Endothelial cell of umbilical vein (primary cell): ENCODE measurements around the gene HOXC13. TPM values are rescaled to one million over a fixed set of nuclear protein-coding genes. Genes with fewer than 3 reads are reported as not detected.

Source experiments
- BruUV-seq: library from RNA; stranded (reverse); fragments of 400-500 nt; replicated peaks from 2 replicates; lab custom pipeline; 2021; lab: Mats Ljungman, UMichigan
- CTCF ChIA-PET: fragments of 300-600, 350-600 bp; sonication (Branson Sonifier 250); formaldehyde crosslinking; loops from one replicate; lab custom pipeline; 2021; ENCODE audit warnings: antibody characterized with exemption, inconsistent platforms; lab: Charles Lee
- POLR2A ChIA-PET: fragments of 300-600, 350-600 bp; sonication (Branson Sonifier 250); formaldehyde crosslinking; loops from one replicate; lab custom pipeline; 2021; ENCODE audit warnings: antibody characterized with exemption, inconsistent platforms; lab: Charles Lee
- DNase-seq: peaks from one replicate; pipeline ENCODE4 v3.0.0-alpha.2; 2011; ENCODE audit warnings: low read depth, low spot score
- FAIRE-seq: peaks from 2 replicates; lab custom pipeline; 2011; peaks lifted over from hg19 to GRCh38; lab: Jason Lieb, UNC
- H2AFZ ChIP-seq: 2 replicates; pipeline ENCODE4 v1.6.0; 2012; ENCODE audit warnings: low read depth, low read length, control low read depth, inconsistent platforms
- H3K27ac ChIP-seq: 2 replicates; pipeline ENCODE4 v1.5.1; 2011; ENCODE audit warnings: low read depth, mild to moderate bottlenecking, control low read depth, low read length, moderate library complexity; ENCODE audit not compliant: insufficient read depth
- H3K27me3 ChIP-seq, 2 experiments: 2 replicates each; pipeline versions ENCODE4 v1.6.0 to v1.6.1; 2011; ENCODE audit warnings: low read length in 2 of 2, mixed read lengths in 1 of 2; ENCODE audit not compliant: control insufficient read depth in 2 of 2, insufficient read depth in 2 of 2
- H3K36me3 ChIP-seq, 2 experiments: 2 replicates in 1 of 2; 3 replicates in 1 of 2; pipeline ENCODE4 v1.5.1; 2011; ENCODE audit warnings: low read length in 2 of 2, mild to moderate bottlenecking in 1 of 2, moderate library complexity in 1 of 2; ENCODE audit not compliant: control insufficient read depth in 2 of 2, insufficient read depth in 2 of 2; ENCODE audit errors: extremely low read depth in 1 of 2
- H3K4me1 ChIP-seq: 3 replicates; pipeline ENCODE4 v1.5.1; 2011; ENCODE audit warnings: mild to moderate bottlenecking, low read length; ENCODE audit not compliant: control insufficient read depth, insufficient read depth; ENCODE audit errors: extremely low read depth
- H3K4me2 ChIP-seq: 2 replicates; pipeline ENCODE4 v1.6.1; 2011; ENCODE audit warnings: low read length, control low read depth, mixed read lengths; ENCODE audit not compliant: insufficient read depth
- H3K4me3 ChIP-seq, 3 experiments: fragments of 200-600 bp in 1 of 3; sonication (generic), shearing (Covaris generic) in 1 of 3; replicated peaks in 1 of 3; 2 replicates each; pipeline ENCODE4 v1.5.1; 2011 to 2016; ENCODE audit warnings: control low read depth in 3 of 3, low read length in 3 of 3, mild to moderate bottlenecking in 2 of 3, inconsistent platforms in 1 of 3, low read depth in 1 of 3, moderate library complexity in 1 of 3; ENCODE audit not compliant: insufficient read depth in 1 of 3
- H3K79me2 ChIP-seq: 2 replicates; pipeline ENCODE4 v1.6.0; 2012; ENCODE audit warnings: low read length, inconsistent platforms; ENCODE audit not compliant: control insufficient read depth, insufficient read depth
- H3K9ac ChIP-seq: replicated peaks from 2 replicates; pipeline ENCODE3; 2011; ENCODE audit warnings: low read length, control low read depth; ENCODE audit not compliant: insufficient read depth; ENCODE audit errors: extremely low read depth
- H3K9me1 ChIP-seq: replicated peaks from 3 replicates; pipeline ENCODE4 v1.6.0; 2011; ENCODE audit warnings: mild to moderate bottlenecking, low read length; ENCODE audit not compliant: control insufficient read depth, insufficient read depth; ENCODE audit errors: extremely low read depth
- H3K9me3 ChIP-seq: replicated peaks from 2 replicates; pipeline ENCODE4 v1.5.1; 2012; ENCODE audit warnings: low read length, inconsistent platforms; ENCODE audit not compliant: control insufficient read depth, insufficient read depth
- H4K20me1 ChIP-seq: replicated peaks from 2 replicates; pipeline ENCODE3; 2011; ENCODE audit warnings: mild to moderate bottlenecking, low read length; ENCODE audit not compliant: control insufficient read depth, insufficient read depth; ENCODE audit errors: extremely low read depth
- CTCF ChIP-seq, 2 donors: IDR thresholded peaks; 1 replicate in 1 of 2; 2 replicates in 1 of 2; pipeline ENCODE4 v1.5.1; 2011; ENCODE audit warnings: low read length in 2 of 2, mild to moderate bottlenecking in 2 of 2, moderate library complexity in 2 of 2, control low read depth in 1 of 2, inconsistent platforms in 1 of 2, low read depth in 1 of 2; ENCODE audit not compliant: insufficient read depth in 1 of 2; ENCODE audit errors: extremely low read depth in 1 of 2
- EZH2 ChIP-seq: IDR thresholded peaks from 2 replicates; pipeline ENCODE4 v1.6.1; 2012; ENCODE audit warnings: borderline replicate concordance, low read depth, mild to moderate bottlenecking, moderate library complexity, low read length, inconsistent platforms; ENCODE audit not compliant: severe bottlenecking
- FOS ChIP-seq: IDR thresholded peaks from 2 replicates; pipeline ENCODE4 v1.6.1; 2011; ENCODE audit warnings: mild to moderate bottlenecking, low read length, moderate library complexity, borderline replicate concordance; ENCODE audit not compliant: insufficient read depth
- GATA2 ChIP-seq: IDR thresholded peaks from 2 replicates; pipeline ENCODE4 v1.7.0; 2011; ENCODE audit warnings: low read depth, mild to moderate bottlenecking, moderate library complexity, mixed read lengths, low read length; ENCODE audit not compliant: insufficient read length, insufficient read depth
- MAX ChIP-seq: IDR thresholded peaks from 2 replicates; pipeline ENCODE4 v1.6.1; 2011; ENCODE audit not compliant: insufficient read depth, insufficient read length
- MYC ChIP-seq: IDR thresholded peaks from one replicate; pipeline ENCODE4 v1.6.1; 2011; ENCODE audit warnings: mild to moderate bottlenecking, low read depth, low read length
- dilution Hi-C: fragments of 300-500 bp; cut with MboI; formaldehyde crosslinking; loops from one replicate; pipeline ENCODE4 v1.15.0; 2019; ENCODE audit warnings: low sequenced_read_pairs; ENCODE audit not compliant: extremely low pct_ligation_motif_present
- intact Hi-C: fragments of 100-400 bp; cut with micrococcal nuclease; formaldehyde crosslinking; loops from one replicate; pipeline ENCODE4 v1.10.0; 2022
- polyA plus RNA-seq, 4 experiments: library from polyadenylated mRNA; depleted of rRNA in 3 of 4; stranded (reverse) in 3 of 4; unstranded in 1 of 4; fragments of >200 nt; gene quantifications; 2 replicates each; pipeline versions ENCODE4 v1.2.1 to v1.2.3, GENCODE V29; 2011 to 2012; ENCODE audit warnings: missing spikeins in 1 of 4
- total RNA-seq: library from RNA; stranded (reverse); gene quantifications from 2 replicates; pipeline ENCODE4 v1.2.3, GENCODE V29; 2021

Gene HOXC13
- total and polyA plus RNA-seq, 2 donors (not counting 3 experiments of a cell fraction or from before 2014, with no cell fraction given), result not detected

DNA sequence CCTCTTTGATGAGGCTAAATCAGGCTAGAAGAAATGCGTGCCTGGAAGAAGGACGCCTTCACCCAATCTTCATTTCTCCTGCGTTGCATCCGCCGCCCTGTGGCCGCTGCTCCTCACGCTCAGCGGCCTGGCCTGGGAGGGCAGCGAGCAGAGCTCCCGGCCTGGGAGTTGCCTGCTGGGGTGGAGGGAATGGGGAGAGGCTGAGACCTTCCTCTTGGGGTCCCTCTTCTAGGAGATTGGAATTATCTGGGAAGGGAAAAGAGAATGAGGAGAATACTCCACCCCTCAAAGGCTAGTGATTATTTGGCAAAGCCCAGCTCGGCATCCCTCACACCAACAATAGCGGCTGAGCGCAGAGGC is 13.7 kb downstream of the HOXC13 start:
- Histone ChIP-seq H3K4me3 (no peak overlapping the region), H3K9me3 (no peaks in the 10 kb centered on the region), H3K79me2 (no peaks in the 10 kb centered on the region), H3K4me1 (no peaks in the 10 kb centered on the region), H3K9ac (no peak overlapping the region), H3K4me2 (no peak overlapping the region), H2AFZ (no peak overlapping the region), H3K9me1 (no peaks in the 10 kb centered on the region), H4K20me1 (no peaks in the 10 kb centered on the region), H3K27ac (no peak overlapping the region), H3K27me3 (peaks cover 93 to 99% of the 10 kb centered on the region in 2 experiments), H3K36me3 (no peaks in the 10 kb centered on the region)
- no peak for DNase-seq
- TF ChIP-seq EZH2, result peak; percentile 66
- TF ChIP-seq FOS, result no peak
- FAIRE-seq, result no peak
- dilution Hi-C loops, result no loop called here
- no TSS peak for BruUV-seq
- intact Hi-C loops, result no loop called here
- CTCF ChIA-PET, result interaction anchor here (1.1 to 2.7 kb wide), 3 partner anchors 12 to 256 kb away, joined by 3 to 9 read pairs (median 4); no protein-coding TSS in a partner anchor
- POLR2A ChIA-PET, result no interaction called here

- Histone ChIP-seq H3K79me2 (no peaks in the 10 kb centered on the region), H3K36me3 (no peaks in the 10 kb centered on the region), H3K27ac (no peak overlapping the region), H2AFZ (no peak overlapping the region), H3K4me2 (no peak overlapping the region), H3K9me3 (no peaks in the 10 kb centered on the region), H3K27me3 (peaks cover 92 to 98% of the 10 kb centered on the region in 2 experiments), H3K4me1 (no peaks in the 10 kb centered on the region), H3K9me1 (no peaks in the 10 kb centered on the region), H3K4me3 (no peak overlapping the region), H4K20me1 (no peaks in the 10 kb centered on the region), H3K9ac (no peak overlapping the region)
- TF ChIP-seq CTCF (IDR thresholded peaks at IDR 0.05; ENCODE audit: extremely low read depth in 1 of 2, insufficient read depth in 1 of 2, low read depth in 1 of 2, low read length in 2 of 2), result no peak
- no peak for TF ChIP-seq FOS
- TF ChIP-seq GATA2, result no peak
- peak; percentile 68 for TF ChIP-seq EZH2
- no peak for TF ChIP-seq MAX
- TF ChIP-seq MYC, result no peak
- no peak for FAIRE-seq
- ChIA-PET CTCF (interaction anchor here (1.3 to 2.7 kb wide), 2 partner anchors 12 to 255 kb away, joined by 4 to 9 read pairs; no protein-coding TSS in a partner anchor), POLR2A (no interaction called here)
- dilution Hi-C loops (no loop called here), intact Hi-C loops (no loop called here)
- no peak for DNase-seq
- BruUV-seq, result no TSS peak
Measured at GRCh38 chr12:53952871-53953734, 14.5 kb downstream of the HOXC13 start.
